Renal cortex interstitium (tissue), 15 donors: ENCODE measurements around the gene CLEC3A. TPM values are rescaled to one million over a fixed set of nuclear protein-coding genes. Genes with fewer than 3 reads are reported as not detected.
"Not testable (repeated sequence)": the region's sequence is repeated elsewhere in the genome, so short reads cannot be mapped to it uniquely, and the experiment has no call there.

Experiments
- DNase-seq, 11 donors: peaks; one replicate each; pipeline ENCODE4 v3.0.0-alpha.2; 2013; ENCODE audit warnings: low read depth in 9 of 11, low spot score in 4 of 11; ENCODE audit errors: extremely low read depth in 1 of 11
- long read RNA-seq, 16 experiments: transcript quantifications; one replicate each; lab custom pipeline, GENCODE V29; 2026
- polyA plus RNA-seq, 3 donors: library from polyadenylated mRNA; unstranded; fragments of 120-200 nt; gene quantifications; one replicate each; pipeline ENCODE4 v1.2.1, GENCODE V29; 2013; ENCODE audit not compliant: insufficient read length in 3 of 3

The CLEC3A gene, protein sequence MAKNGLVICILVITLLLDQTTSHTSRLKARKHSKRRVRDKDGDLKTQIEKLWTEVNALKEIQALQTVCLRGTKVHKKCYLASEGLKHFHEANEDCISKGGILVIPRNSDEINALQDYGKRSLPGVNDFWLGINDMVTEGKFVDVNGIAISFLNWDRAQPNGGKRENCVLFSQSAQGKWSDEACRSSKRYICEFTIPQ
- under 1 TPM in 2 of 3 donors, not detected in 1; 0.21 to 0.22 TPM for polyA plus RNA-seq
- long read RNA-seq, donor 1: 0 reads
- long read RNA-seq, donor 2: 0 reads
- long read RNA-seq, donor 3: 0 reads
- long read RNA-seq, donor 4: 0 reads
- long read RNA-seq, donor 5: 0 reads
- long read RNA-seq, donor 6: 0 reads
- long read RNA-seq, donor 7: 0 reads
- long read RNA-seq, donor 8: 0 reads
- long read RNA-seq, donor 9: 0 reads
- long read RNA-seq, donor 10: 0 reads
- long read RNA-seq, donor 11: 0 reads
- long read RNA-seq, donor 12: 0 reads
- long read RNA-seq, donor 13: 0 reads
- long read RNA-seq, donor 14: 0 reads
- long read RNA-seq, donor 15: 0 reads
- long read RNA-seq, donor 16: 0 reads

DNA sequence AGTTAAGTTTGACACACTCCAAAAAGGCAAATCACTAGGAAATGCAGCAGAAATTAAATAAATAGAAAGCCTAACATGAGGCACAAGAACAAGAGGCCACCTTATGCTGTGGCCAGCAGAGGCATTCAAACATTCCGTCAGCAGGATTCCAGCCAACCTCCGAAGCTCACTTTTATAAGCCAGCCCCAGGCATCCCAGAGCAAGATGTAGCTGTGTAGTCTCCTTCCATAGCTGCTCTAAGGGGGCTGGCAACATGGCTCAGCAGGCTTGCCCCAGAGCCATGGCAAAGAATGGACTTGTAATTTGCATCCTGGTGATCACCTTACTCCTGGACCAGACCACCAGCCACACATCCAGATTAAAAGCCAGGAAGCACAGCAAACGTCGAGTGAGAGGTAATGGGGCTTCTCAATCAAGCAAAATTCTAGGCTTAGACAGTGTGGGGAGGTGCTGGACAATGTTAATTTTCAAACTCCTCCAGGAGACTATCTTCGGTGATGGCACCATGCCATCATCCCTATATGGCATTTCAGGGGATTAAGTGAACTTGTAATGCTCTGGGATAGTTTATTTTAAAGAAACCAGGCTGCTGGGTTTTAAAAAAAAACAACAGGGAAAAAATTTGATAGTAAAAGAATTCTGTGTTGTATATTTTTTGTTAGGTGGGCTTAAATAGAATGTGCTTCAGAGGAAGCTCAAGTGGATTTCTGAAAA, at the start of gene CLEC3A:
CLEC3A (plus strand) TSS at position 202 of the 714 bp plus-strand sequence; CDS start at position 281, 79 bp downstream.
- no peak for DNase-seq

DNA sequence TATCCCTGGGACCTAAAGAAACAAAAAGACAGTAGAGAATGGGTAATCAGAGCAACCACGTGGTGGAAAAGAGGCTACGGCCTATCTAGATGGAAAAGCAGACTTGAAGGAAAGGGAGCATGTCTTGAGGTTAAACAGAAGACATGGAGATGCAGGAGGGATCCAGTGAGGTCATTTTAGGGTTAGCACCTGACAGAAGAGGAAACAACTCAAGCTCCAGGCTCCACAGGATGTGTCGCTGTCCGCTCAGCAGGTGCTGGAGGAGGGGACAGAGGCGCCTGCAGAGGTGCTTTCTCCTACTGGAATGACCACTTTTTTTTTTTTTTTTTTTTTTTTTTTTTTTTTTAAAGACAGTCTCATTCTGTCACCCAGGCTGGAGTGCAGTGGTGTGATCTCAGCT, 47.5 kb upstream of the CLEC3A start:
- peak in 2 of 11 donors; percentile 4 to 30 for DNase-seq

DNA sequence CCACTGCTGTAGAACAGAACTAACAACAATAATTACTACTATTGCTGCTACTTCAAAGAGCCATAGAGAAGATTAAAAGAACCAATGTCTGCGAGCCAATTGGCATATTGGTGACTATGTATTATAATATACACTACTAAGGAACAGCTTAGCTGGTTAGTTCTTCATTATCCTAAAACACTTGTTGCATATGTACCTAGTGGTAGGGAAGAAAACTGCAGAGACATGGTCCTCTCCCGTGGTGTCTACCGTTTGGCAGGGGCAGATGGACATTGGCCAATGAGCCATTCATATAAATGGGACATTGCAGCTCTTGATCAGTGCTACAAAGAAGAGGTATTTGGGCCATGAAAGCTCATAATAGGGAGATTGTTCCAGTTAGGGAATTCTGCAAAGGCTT, 46.4 kb upstream of the CLEC3A start:
- DNase-seq: no peak

DNA sequence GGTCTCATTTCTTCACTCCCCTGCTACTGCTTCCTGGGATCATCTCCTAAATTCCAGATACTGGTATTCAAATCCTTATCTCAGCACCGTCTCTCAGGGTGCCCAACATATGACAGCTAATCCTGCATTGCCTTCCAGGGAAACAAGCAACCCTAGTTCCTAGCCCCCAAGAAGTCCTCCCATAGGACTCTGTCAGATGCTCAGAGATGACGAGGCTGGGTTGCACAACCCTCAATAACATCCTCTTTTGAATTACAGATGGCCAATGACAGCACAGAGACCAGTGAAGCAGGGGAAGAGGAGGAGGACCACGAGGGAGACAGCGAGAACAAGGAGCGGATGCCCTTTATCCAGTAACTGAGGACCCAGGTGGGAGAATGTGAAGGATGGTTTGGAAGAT, 45.0 kb upstream of the CLEC3A start:
- no peak for DNase-seq

DNA sequence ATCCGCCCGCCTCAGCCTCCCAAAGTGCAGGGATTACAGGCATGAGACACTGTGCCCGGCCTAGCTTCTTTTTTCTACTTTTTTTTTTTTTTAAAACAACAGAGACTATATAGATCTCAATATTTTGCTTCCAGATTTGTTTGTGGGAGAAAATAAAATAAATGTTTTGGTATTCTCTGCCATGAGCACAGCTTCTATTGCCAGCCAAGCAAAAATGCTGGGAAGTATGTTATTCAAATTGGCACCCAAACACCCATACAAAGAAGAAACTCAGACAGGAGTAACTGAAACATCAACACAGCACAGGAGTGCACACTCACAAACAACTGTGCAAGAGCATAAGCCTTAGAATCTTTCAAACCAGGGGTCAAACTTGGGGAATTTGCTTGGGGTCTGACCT, 37.2 kb upstream of the CLEC3A start:
- no peak for DNase-seq

DNA sequence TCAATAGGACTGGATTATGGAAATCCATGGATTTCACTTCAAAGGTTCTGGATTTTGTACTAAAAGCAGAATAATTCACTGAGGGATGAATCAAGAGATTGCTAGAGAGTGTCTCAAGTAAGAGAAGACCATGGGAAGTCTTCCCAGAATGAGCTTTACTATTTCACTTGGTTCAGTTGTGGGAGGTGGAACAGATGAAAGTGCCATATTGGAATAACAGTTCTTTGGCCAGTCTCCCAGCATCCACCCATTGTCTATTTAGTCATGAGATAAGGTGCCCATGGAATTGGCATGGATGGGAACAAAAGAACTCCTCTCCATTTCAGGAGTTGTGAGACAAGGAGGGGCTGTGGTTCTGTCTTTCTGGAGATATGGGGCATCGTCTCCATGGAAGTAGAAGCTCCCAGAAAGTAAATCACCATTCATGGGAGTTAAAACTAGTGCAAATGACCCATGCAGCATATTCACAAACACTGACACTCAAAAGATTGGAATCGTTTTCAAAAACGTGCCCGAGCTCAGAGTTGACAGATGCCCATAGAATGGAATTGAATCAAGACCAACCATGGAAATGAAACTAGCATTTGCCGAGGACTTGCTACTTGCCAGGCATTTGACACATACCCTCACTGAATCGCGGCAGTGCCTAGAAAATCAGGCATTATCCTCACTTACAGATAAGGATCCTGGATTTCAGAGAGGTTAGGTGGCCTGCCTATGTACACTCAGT, 36.2 kb upstream of the CLEC3A start:
- DNase-seq: no peak

DNA sequence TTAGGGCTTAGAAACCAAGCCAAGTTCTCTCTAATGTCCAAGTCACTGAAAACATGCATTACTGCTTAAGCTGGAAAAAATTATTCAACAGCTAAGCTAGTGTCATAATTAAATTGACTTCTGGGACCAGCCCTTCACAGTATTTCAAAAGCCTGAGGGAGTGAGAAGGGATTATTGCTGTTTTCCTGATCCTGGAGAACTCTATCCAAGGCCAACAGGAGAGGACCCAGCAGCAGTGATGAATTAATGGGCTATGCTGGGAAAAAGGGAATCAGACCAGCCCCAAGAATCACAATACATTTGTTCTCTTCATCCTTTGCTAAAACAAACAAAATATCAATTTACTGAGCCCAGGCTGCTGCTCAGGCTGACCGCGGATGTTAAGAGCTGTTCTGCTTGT, 34.5 kb upstream of the CLEC3A start:
- peak in 1 of 11 donors; percentile 14 for DNase-seq

DNA sequence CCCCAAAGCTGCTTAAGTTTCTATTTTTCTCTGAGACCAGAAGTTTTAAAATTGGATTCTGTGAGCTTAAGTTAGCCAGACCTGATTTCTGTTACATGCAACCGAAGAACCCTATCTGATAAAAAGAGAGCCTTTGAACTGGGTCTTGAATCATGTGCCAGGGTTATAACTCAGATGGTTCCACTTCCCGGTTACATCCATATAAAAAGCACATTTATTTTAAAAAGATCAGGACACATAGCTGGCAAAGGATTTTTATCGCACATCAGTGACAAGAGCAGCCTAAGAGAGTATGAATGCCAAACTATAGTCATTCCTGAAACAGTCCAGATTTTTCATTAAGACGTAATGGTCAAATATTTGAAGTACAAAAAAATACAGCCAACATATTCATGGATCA, 32.5 kb upstream of the CLEC3A start:
- no peak for DNase-seq

DNA sequence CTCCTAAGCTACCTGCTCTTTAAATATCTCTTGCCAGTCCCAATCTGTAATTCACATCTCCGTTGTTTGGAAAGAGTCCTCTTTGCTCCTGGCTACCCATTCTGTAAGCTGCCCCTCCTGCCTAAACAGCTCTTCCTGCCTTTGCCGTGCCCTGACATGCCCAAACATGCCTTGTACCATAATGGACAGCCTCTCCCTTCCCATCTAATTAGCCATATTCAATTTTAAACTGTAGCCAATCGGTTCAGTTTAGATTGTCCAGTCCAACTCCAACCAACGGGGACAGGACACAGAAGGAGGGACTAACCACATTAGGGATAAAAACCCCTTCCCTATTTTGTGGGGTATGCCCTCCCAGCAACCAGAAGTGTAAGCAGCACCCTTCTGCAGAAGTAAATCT, 30.6 kb upstream of the CLEC3A start:
- no peak for DNase-seq

DNA sequence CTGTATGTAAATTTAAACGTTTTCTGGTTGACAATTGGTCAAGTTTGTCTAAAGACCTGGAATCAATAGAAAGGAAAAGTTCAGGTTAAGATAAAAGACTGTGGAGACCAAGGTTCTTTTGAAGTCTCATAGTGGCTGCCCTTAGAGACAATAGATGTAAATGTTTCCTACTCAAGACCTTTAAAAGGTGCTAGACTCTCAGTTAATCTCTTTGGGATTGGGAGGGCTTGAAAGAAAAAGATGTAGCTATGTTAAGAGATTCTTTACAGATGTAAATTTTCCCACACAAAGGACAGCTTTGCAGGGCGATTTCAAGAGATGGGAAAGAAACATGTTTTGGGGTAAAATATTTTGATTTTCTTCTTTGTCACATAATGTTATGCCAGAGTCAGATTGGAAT, 30.0 kb upstream of the CLEC3A start:
- DNase-seq: not testable (repeated sequence)

DNA sequence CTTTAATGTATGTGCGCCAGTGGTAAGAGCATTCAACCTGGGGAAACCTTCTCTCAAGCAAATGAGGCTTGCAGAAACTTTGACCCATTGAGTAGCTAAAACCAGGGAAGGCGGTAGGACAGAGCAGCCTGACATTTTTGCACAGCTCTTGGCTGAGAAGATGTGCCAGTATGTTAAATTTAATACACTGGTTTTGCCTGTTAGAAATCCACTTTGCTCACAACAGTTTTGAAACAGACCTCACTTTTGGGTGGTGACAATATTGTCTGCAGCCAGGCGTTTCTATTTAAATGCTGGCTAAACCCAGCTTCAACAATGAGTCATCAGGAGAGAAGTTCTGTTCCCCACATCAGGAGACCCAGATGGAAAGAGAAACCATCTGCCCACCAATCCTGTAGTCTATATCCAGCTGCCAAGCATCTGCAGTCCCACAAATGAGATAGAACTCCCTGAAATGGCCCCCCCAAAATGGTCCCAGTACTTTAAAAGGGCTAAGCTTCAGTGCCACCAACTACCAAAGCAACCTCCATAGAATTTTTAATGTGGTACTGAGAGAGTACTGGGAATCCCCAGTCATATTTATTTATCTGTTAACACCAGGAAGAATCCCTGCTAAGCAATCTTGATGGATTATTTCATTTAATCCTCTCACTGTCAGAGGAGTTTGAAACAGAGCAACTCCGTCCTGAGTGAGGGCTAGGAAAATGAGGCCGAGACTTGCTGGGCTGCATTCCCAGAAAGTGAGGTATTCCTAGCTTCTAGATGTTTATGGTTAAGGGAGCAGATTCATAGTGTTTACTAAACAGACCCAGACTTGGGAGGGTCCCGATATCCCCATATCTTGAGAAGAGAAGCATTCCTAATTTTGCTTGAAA, 29.0 kb upstream of the CLEC3A start:
- no peak for DNase-seq

DNA sequence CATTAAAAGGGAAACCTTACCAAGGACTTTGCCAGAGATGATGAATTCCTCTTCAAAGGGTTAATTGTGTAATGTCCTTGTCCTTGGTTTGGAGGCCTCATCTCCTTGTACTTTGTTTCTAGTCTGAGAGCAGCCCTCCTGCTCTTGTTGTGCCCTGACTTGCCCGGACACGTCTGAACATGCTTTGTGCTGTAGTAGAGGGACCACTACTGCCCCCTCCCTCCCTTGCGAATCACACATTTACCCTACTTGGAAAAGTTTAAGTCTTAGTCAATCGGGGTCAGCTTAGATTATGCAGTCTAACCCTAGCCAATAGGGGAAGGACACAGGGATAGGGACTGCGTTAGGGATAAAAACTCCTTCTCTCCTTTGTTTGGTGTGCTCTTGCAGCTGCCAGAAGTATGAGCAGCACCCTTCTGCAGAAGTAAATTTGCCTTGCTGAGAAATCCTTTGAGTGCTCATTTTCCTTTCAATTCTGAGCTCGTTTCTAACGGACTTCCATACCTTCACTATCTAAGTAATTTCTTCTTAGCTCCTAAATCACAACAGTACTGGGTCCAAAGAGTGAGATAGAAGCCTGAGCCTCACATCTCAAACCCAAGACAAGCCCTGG, 26.4 kb upstream of the CLEC3A start:
- DNase-seq: no peak

DNA sequence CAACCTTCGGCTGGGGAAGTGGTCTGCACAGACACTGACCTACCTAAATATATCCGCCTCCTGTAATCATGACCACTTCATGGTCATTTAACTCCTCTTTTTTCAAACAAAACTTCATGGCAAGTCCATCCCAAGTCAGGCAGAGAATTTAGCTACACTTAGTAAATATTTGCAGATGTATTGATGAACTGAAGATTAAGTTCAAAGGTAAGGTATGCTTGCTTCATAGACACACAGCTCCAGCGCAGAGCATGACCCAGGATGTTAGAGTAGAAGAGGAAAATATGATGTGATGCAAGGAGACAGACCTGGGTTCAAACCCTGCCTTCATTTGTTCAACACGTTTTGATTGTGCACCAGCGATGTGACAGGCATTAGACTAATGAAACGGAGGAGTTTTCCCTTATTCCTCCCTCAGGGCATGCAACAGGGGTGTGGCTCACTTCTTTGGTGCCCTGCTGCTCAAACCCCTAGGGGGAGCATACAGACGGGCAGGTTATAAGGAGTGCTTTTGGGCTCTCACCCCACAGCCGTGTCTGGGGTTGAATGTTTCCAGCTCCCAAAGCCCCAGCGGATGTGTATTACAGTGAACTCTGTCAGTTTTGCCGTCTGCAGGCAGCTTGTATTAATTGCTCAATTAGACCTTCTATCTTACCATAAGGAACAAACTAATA, 23.9 kb upstream of the CLEC3A start:
- DNase-seq: no peak

DNA sequence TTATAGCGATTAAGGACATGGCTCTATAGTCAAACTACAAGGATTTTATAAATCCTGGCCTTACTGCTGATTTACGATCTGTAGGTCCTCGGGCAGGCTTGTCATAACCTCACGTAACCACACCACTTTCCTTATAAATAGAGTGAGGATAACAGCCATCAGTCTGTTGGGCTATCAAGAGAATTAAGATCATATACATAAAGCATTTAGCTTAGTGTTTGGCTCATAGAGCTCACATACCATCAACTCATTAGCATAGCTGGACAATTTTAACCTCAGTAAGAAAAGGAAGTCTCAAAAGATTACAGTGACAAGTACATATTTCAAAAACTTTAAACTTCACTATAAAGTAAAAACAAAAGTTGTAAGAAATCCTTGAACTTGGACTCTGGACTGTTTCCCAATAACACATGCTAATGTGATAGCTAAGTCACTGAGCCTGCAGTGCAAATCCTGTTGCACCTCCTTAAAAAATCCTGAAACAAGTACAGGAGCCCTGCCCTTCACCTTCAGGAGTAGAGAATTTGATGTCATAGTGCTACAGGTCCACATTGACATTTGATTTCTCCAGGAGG, 20.8 kb upstream of the CLEC3A start:
- peak in 2 of 11 donors; percentile 4 to 21 for DNase-seq

DNA sequence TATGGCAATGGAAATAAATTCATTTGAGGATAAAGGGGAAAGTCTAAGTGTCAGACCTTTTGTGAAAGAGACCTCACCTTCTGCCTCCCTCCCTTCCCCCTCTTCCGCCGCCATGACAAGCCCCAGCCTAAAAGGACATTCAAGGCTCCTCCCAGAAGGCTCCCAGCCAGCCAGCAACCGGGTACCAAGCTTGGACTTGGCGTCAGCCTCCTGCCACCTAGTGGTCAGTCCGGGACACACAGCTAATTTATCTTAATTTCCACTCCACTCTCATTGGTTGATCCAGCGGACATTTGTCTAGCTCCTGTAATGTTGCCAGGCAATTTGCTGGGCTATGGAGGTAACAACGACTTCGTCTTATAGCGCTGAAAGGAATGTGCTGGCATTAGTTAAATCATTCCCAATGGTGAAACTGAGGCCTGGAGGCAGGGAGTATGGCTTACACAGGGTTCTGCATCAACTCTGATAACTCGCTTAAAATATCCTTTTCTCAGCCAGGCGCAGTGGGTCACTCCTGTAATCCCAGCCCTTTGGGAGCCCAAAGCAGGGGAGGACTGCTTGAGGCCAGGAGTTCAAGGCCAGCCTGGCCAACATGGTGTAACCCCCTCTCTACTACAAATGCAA, 19.3 kb upstream of the CLEC3A start:
- DNase-seq: peak; percentile 51 to 79 (median 68)

DNA sequence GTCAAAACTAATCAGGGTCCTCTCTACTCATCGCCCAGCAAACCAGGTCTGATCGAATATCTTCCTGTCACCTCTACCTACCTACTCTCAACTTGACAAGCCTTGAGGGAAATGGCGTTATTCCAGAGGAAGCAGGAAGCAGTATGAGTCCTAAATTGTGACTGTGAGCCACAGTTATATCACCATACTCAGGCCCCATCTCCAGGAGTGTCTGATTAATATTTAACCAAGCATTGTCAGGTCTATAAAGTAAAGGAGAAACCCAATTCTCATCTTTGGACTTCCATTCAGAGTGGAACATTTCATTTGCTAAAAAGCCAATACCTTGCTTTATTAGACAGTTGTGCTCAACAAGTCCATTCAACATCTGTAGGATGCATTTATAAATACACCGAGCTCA, 17.8 kb upstream of the CLEC3A start:
- no peak for DNase-seq

DNA sequence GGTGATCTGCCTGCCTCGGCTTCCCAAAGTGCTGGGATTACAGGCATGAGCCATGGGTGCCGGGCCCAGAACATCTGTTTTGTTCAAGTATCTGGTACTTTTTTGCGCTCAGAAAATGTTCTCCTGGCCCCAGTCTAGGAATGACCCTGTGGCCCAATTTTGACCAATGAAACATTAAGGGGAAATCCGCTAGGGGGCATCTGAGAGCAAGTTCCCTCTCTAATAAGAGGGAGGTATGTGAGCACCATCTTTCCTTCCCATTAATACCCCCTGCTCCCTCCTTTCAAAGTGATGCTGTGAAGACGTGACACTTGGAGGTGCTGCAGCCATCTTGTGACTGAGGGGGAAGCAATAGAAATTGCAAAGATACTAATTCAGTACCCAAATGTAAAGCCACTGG, 16.5 kb upstream of the CLEC3A start:
- DNase-seq: no peak
